ENCODE results near the gene ARID5B. TPM values are rescaled to one million over a fixed set of nuclear protein-coding genes. Genes with fewer than 3 reads are reported as not detected.

Gene ARID5B
- total RNA-seq, 1 donor from 2014 or later: 29.8 TPM

DNA sequence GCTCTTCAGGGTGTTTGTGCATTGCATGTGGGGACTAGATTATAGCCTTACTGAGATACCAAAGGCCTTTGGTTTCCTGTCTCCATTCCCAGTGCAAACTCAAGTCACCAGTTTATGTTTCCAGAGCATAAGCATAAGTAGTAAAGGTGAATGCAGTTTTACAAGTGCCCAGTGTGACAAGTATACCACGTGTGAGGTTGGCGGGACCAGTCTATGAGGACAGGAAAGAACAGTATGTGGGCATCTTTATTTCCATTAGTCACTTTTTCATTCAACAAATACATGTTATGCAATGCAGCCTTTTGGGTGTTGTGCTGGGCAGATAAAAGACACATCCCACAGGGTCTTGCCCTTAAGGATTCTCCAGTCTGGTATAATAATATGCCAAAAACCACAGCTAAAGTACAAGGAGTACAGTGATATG lies 146.5 kb downstream of the ARID5B start:
- ATAC-seq (peak; percentile 18 to 42), DNase-seq (no peak)
- H3K9me3 ChIP-seq: no peaks in the 10 kb centered on the region
- TF ChIP-seq, protein P1, sequence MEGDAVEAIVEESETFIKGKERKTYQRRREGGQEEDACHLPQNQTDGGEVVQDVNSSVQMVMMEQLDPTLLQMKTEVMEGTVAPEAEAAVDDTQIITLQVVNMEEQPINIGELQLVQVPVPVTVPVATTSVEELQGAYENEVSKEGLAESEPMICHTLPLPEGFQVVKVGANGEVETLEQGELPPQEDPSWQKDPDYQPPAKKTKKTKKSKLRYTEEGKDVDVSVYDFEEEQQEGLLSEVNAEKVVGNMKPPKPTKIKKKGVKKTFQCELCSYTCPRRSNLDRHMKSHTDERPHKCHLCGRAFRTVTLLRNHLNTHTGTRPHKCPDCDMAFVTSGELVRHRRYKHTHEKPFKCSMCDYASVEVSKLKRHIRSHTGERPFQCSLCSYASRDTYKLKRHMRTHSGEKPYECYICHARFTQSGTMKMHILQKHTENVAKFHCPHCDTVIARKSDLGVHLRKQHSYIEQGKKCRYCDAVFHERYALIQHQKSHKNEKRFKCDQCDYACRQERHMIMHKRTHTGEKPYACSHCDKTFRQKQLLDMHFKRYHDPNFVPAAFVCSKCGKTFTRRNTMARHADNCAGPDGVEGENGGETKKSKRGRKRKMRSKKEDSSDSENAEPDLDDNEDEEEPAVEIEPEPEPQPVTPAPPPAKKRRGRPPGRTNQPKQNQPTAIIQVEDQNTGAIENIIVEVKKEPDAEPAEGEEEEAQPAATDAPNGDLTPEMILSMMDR (IDR thresholded peaks at IDR 0.05): no peak
- no peaks in the 10 kb centered on the region for H3K27me3 ChIP-seq (ENCODE audit: low read depth)
- H3K4me1 ChIP-seq: peaks cover 66% of the 10 kb centered on the region
- H3K36me3 ChIP-seq: peaks cover 14% of the 10 kb centered on the region
- H3K27ac ChIP-seq: peak overlapping the region; percentile 87
- H3K4me3 ChIP-seq: no peak overlapping the region
- intact Hi-C loops (cut with DNase I): no loop called here

DNA sequence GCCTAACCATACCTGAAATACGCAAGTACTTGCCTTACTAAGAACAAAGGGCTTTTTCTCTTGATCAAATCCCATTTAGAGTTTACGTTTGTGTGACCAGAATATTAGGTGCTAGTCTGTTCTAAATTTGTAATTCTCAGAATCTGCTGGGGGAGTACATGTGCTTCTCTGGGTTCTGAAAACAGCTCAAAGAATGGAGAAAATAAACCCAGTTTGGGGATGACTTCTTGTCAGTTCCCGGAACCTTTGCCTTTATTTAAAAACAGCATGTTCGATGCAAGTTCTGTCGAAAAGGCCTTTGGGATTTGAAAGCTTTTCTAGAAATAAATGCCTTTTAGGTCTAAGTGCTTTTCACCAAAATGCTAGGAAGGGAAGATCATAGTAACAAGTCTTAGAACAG lies 147.0 kb downstream of the ARID5B start:
- DNase-seq (no peak), ATAC-seq (no peak)
- Histone ChIP-seq H3K4me3 (peak overlapping the region; percentile 50), H3K9me3 (no peaks in the 10 kb centered on the region), H3K27ac (peak overlapping the region; percentile 87), H3K36me3 (peaks cover 14% of the 10 kb centered on the region), H3K4me1 (peaks cover 71% of the 10 kb centered on the region), H3K27me3 (ENCODE audit: low read depth) (no peaks in the 10 kb centered on the region)
- intact Hi-C loops (cut with DNase I): no loop called here
- TF ChIP-seq, protein P1 (IDR thresholded peaks at IDR 0.05): no peak

DNA sequence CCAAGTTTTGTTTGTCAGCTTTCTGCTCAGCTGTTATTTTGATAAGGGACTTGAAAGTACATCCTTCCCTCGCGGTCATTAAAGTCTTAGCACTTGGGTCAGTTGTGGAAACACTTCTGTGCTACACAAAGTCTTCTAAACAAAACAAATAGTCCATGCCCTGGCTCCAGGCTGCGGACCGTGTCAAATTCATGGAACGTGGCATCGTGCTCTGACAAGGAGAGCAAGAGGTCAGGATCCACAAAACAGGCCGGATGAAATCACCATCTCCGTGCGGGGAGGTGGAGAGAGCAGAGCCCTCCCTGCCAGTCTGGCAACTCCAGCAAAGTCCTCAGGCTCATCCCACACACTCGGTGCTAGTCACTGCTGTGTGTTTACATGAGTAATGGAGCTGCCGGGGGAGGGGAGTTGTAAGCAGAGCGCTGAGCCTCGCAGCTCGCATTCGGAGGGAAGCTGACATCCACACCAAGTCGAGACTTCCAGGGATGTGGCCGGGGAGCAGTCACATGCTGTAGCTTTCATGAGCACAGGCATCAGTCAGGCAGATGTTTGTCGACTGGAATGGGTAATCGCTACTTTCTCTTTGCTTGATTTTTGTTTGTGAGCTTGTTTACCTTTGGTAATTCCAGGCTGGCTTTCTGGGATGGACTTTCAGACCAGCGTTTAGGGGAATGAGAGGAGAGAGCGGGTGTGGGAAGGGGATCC lies 147.6 kb downstream of the ARID5B start:
- ATAC-seq: peak; percentile 87 to 89
- intact Hi-C loops (cut with DNase I): no loop called here
- Histone ChIP-seq H3K27ac (peak overlapping the region; percentile 87), H3K9me3 (no peaks in the 10 kb centered on the region), H3K4me1 (peaks cover 71% of the 10 kb centered on the region), H3K27me3 (ENCODE audit: low read depth) (no peaks in the 10 kb centered on the region), H3K4me3 (peak overlapping the region; percentile 50), H3K36me3 (peaks cover 14% of the 10 kb centered on the region)
- peak; percentile 74 for DNase-seq
- TF ChIP-seq, protein P1 (IDR thresholded peaks at IDR 0.05): no peak

DNA sequence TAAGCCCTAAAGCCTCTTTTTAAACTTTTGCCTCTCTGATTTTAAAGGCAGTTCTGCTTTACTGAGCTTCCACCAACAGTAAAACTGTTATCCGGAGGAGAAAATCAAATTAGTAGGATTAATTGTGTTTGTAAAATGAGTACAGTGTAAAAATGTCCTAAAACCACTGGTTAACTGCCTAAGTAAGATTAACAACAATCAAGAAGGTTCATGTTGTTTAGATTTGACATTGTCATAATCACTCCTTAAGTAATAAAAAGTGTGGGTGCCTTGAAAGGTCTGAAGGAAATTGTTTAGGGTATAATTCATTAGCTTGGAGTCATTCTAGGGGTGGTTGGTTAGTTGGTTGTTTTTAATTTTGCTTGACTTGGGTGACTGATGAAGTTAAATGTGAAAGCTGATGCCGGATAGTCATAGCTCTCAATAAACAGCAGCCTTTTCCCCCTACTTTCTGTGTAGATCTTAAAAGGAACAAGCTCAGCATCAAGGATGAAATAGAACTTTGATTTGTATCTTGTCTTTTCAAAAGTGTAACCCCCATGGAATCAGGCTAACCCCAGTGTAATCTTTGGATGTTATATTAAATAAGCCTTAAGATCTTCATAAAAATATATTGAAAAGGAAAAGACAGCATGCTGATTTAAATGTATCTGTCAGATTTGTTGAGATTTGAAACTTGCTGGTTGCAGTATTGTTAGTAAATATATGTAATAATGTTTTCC lies 148.3 kb downstream of the ARID5B start:
- TF ChIP-seq, protein P1 (IDR thresholded peaks at IDR 0.05): no peak
- DNase-seq: no peak
- intact Hi-C loops (cut with DNase I): no loop called here
- H3K27ac ChIP-seq: peak overlapping the region; percentile 87
- peaks cover 73% of the 10 kb centered on the region for H3K4me1 ChIP-seq
- no peaks in the 10 kb centered on the region for H3K27me3 ChIP-seq (ENCODE audit: low read depth)
- H3K4me3 ChIP-seq: peak overlapping the region; percentile 50
- ATAC-seq: no peak
- peaks cover 14% of the 10 kb centered on the region for H3K36me3 ChIP-seq
- H3K9me3 ChIP-seq: no peaks in the 10 kb centered on the region

DNA sequence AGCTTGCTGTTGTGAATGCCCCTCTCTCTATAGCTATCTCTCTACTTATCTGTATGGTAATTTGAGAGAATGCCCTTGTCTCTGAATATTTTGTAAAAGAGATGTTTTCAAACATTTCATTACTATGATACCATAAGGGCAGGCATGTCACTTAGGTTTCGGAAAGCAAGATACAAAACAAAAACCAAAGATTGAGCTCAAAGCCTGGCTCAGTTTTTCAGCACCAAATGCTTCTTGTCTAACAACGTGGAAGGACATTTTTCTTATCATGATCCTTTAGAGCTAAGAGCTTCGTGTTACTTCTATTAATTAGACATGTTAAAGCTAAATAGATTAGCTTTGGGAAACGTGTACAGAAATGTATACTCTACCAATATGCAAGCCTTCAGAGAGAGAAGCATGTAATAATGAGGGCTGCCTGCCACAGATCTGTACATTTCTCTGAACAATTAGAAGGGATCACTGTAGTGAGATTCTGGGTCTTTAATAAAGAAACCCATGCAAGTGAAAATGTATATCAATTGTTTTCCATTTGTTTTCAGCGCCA lies 148.9 kb downstream of the ARID5B start:
- Histone ChIP-seq H3K4me1 (peaks cover 79% of the 10 kb centered on the region), H3K27ac (peak overlapping the region; percentile 87)

More for the DNA sequence above, 148.9 kb downstream of the ARID5B start:
- no peak for DNase-seq
- intact Hi-C loops (cut with DNase I): no loop called here
- TF ChIP-seq, protein P1 (IDR thresholded peaks at IDR 0.05): no peak
- Histone ChIP-seq H3K36me3 (peaks cover 14% of the 10 kb centered on the region), H3K4me3 (peak overlapping the region; percentile 50), H3K27me3 (ENCODE audit: low read depth) (no peaks in the 10 kb centered on the region), H3K9me3 (no peaks in the 10 kb centered on the region)
- no peak for ATAC-seq
